NCI-H510A (cell line): ENCODE data around the gene SFXN5.

Experiments used
- DNase-seq: peaks from one replicate; lab custom pipeline; 2025; lab: John Stamatoyannopoulos, UW

SFXN5 gene

GRCh38 chr2:73053316-73054114 lies 18.0 kb downstream of the SFXN5 start:
- no peak for DNase-seq

GRCh38 chr2:73050121-73050545 lies 21.4 kb downstream of the SFXN5 start:
- DNase-seq = no peak

GRCh38 chr2:73043929-73044832 lies 27.3 kb downstream of the SFXN5 start:
- DNase-seq = peak; percentile 41

GRCh38 chr2:73043276-73043675 lies 28.2 kb downstream of the SFXN5 start:
- DNase-seq = no peak

- no peak for DNase-seq
Observed at GRCh38 chr2:73037947-73038585, 33.4 kb downstream of the SFXN5 start.

- no peak for DNase-seq
Observed at GRCh38 chr2:73036766-73037165, 34.7 kb downstream of the SFXN5 start.

GRCh38 chr2:73035899-73036711 lies 35.4 kb downstream of the SFXN5 start:
- DNase-seq = no peak

GRCh38 chr2:73034661-73035375 lies 36.7 kb downstream of the SFXN5 start:
- DNase-seq = no peak

- DNase-seq = no peak
Observed at GRCh38 chr2:73033766-73034381, 37.6 kb downstream of the SFXN5 start.

GRCh38 chr2:73033142-73033765 lies 38.3 kb downstream of the SFXN5 start:
- DNase-seq = no peak

- DNase-seq = no peak
Observed at GRCh38 chr2:73032702-73033097, 38.8 kb downstream of the SFXN5 start.

GRCh38 chr2:73031725-73032701 lies 39.5 kb downstream of the SFXN5 start:
- DNase-seq = no peak

GRCh38 chr2:73031095-73031678 lies 40.3 kb downstream of the SFXN5 start:
- DNase-seq = no peak

- DNase-seq = no peak
Observed at GRCh38 chr2:73028841-73029240, 42.7 kb downstream of the SFXN5 start.

GRCh38 chr2:73027340-73027739 lies 44.2 kb downstream of the SFXN5 start:
- no peak for DNase-seq

- no peak for DNase-seq
Observed at GRCh38 chr2:73023497-73023896, 48.0 kb downstream of the SFXN5 start.

- DNase-seq = no peak
Observed at GRCh38 chr2:73022024-73022568, 49.4 kb downstream of the SFXN5 start.

GRCh38 chr2:73021371-73022010 lies 50.0 kb downstream of the SFXN5 start:
- no peak for DNase-seq
